Activated B cell treated with CpG ODN at 0.5 μM for 24 hours (primary cell): Measurements from ENCODE around the gene DPF3. TPM values are rescaled to one million over a fixed set of nuclear protein-coding genes. Genes with fewer than 3 reads are reported as not detected.
A peak's percentile ranks its signal among the peaks of the same experiment; 100 is the strongest.

Experiments
- ATAC-seq: fragments of 200-7000 bp; cut with Tn5 transposase; one replicate; pipeline ENCODE4 v1.10.0; 2021; ENCODE audit warnings: low read depth, mild to moderate bottlenecking, moderate library complexity
- CTCF ChIA-PET: fragments of 350-600 bp; sonication (Branson Sonifier 250); formaldehyde crosslinking; loops from one replicate; lab custom pipeline; 2021; ENCODE audit warnings: antibody characterized with exemption; lab: Charles Lee
- POLR2A ChIA-PET: fragments of 350-600 bp; sonication (Branson Sonifier 250); formaldehyde crosslinking; loops from one replicate; lab custom pipeline; 2021; ENCODE audit warnings: antibody characterized with exemption; lab: Charles Lee
- DNase-seq: peaks from one replicate; pipeline ENCODE4 v3.0.0; 2022
- H3K27ac Mint-ChIP-seq: one replicate; pipeline ENCODE4 v1.8.0; 2020; ENCODE audit warnings: mixed read lengths
- H3K27me3 Mint-ChIP-seq: one replicate; pipeline ENCODE4 v1.8.0; 2021; ENCODE audit warnings: mixed read lengths
- H3K36me3 Mint-ChIP-seq: one replicate; pipeline ENCODE4 v1.8.0; 2021; ENCODE audit warnings: low read depth, mixed read lengths
- H3K4me1 Mint-ChIP-seq: one replicate; pipeline ENCODE4 v1.8.0; 2021; ENCODE audit warnings: mixed read lengths
- H3K4me3 Mint-ChIP-seq: one replicate; pipeline ENCODE4 v1.8.0; 2020; ENCODE audit warnings: mild to moderate bottlenecking, mixed read lengths
- H3K9me3 Mint-ChIP-seq: one replicate; pipeline ENCODE4 v1.8.0; 2020; ENCODE audit warnings: mixed read lengths
- CTCF ChIP-seq: fragments of 200-600 bp; IDR thresholded peaks from one replicate; pipeline ENCODE4 v1.8.0; 2022; ENCODE audit warnings: antibody characterized with exemption, mild to moderate bottlenecking
- intact Hi-C: fragments of 100-400 bp; cut with micrococcal nuclease; formaldehyde crosslinking; loops from one replicate; pipeline ENCODE4 v1.15.1; 2024
- total RNA-seq: library from RNA; stranded (reverse); gene quantifications from 2 replicates; pipeline ENCODE4 v1.2.3, GENCODE V29; 2022

The DPF3 gene
- total RNA-seq, 1 donor from 2014 or later, result 3.5 TPM

GRCh38 chr14:72788972-72789728 is 104.8 kb downstream of the DPF3 start:
- peaks cover 53% of the 10 kb centered on the region for H3K4me1 Mint-ChIP-seq
- ChIA-PET CTCF (no interaction called here), POLR2A (no interaction called here)
- DNase-seq (no peak), ATAC-seq (no peak)
- TF ChIP-seq CTCF, result no peak
- H3K36me3 Mint-ChIP-seq, result no peaks in the 10 kb centered on the region
- intact Hi-C loops, result loop anchor here (5.0 kb wide), 1 partner anchor 72 kb away; no protein-coding TSS in a partner anchor
- H3K9me3 Mint-ChIP-seq, result no peaks in the 10 kb centered on the region
- peak overlapping the region; percentile 46 for H3K27ac Mint-ChIP-seq
- H3K27me3 Mint-ChIP-seq, result no peaks in the 10 kb centered on the region
- H3K4me3 Mint-ChIP-seq, result no peak overlapping the region

- Mint-ChIP-seq H3K36me3 (peaks cover 3% of the 10 kb centered on the region), H3K27ac (no peak overlapping the region), H3K4me3 (peak overlapping the region; percentile 33), H3K27me3 (no peaks in the 10 kb centered on the region), H3K4me1 (peaks cover 51% of the 10 kb centered on the region), H3K9me3 (no peaks in the 10 kb centered on the region)
- ChIA-PET CTCF (no interaction called here), POLR2A (no interaction called here)
- intact Hi-C loops, result loop anchor here (5.0 kb wide), 1 partner anchor 71 kb away; no protein-coding TSS in a partner anchor
- no peak for TF ChIP-seq CTCF
- ATAC-seq, result peak; percentile 31
- no peak for DNase-seq
Measured at GRCh38 chr14:72788255-72788654, 105.6 kb downstream of the DPF3 start.

- H3K27ac Mint-ChIP-seq, result no peak overlapping the region
- no peak for TF ChIP-seq CTCF
- ATAC-seq, result no peak
- peaks cover 51% of the 10 kb centered on the region for H3K4me1 Mint-ChIP-seq
- H3K36me3 Mint-ChIP-seq, result peaks cover 3% of the 10 kb centered on the region
- H3K4me3 Mint-ChIP-seq, result peak overlapping the region; percentile 33
- no peaks in the 10 kb centered on the region for H3K27me3 Mint-ChIP-seq
- H3K9me3 Mint-ChIP-seq, result no peaks in the 10 kb centered on the region
- intact Hi-C loops, result loop anchor here (5.0 kb wide), 1 partner anchor 71 kb away; no protein-coding TSS in a partner anchor
- no peak for DNase-seq
- ChIA-PET POLR2A (no interaction called here), CTCF (interaction anchor here (1.5 kb wide), 1 partner anchor 271 kb away, joined by 3 read pairs; no protein-coding TSS in a partner anchor)
Measured at GRCh38 chr14:72787841-72788240, 106.1 kb downstream of the DPF3 start.

GRCh38 chr14:72786378-72787350 is 107.2 kb downstream of the DPF3 start:
- Mint-ChIP-seq H3K27me3 (no peaks in the 10 kb centered on the region), H3K36me3 (peaks cover 3% of the 10 kb centered on the region), H3K4me3 (no peak overlapping the region), H3K9me3 (no peaks in the 10 kb centered on the region), H3K27ac (no peak overlapping the region), H3K4me1 (peaks cover 48% of the 10 kb centered on the region)
- CTCF ChIA-PET, result interaction anchor here (1.5 kb wide), 1 partner anchor 269 kb away, joined by 3 read pairs; no protein-coding TSS in a partner anchor
- DNase-seq (no peak), ATAC-seq (no peak)
- intact Hi-C loops, result loop anchor here (5.0 kb wide), 1 partner anchor 69 kb away; no protein-coding TSS in a partner anchor
- no peak for TF ChIP-seq CTCF
- POLR2A ChIA-PET, result no interaction called here

- peaks cover 20% of the 10 kb centered on the region for H3K4me1 Mint-ChIP-seq
- POLR2A ChIA-PET, result no interaction called here
- CTCF ChIA-PET, result no interaction called here
- H3K36me3 Mint-ChIP-seq, result peaks cover 8% of the 10 kb centered on the region
- H3K27ac Mint-ChIP-seq, result no peak overlapping the region
- H3K9me3 Mint-ChIP-seq, result no peaks in the 10 kb centered on the region
- H3K27me3 Mint-ChIP-seq, result no peaks in the 10 kb centered on the region
- TF ChIP-seq CTCF, result no peak
- intact Hi-C loops, result no loop called here
- H3K4me3 Mint-ChIP-seq, result no peak overlapping the region
- ATAC-seq, result no peak
- no peak for DNase-seq
Measured at GRCh38 chr14:72783741-72784140, 110.2 kb downstream of the DPF3 start.
